Loucy (cell line): Measurements from ENCODE around the gene ARHGEF17.

ENCODE experiments used
- H2AFZ ChIP-seq: fragments of 200-600 bp; sonication (generic); 2 replicates; pipeline ENCODE4 v1.6.0; 2016; ENCODE audit warnings: antibody characterized with exemption, mild to moderate bottlenecking, low read length, moderate library complexity
- H3F3A ChIP-seq: fragments of 200-600 bp; 2 replicates; pipeline ENCODE4 v1.6.0; 2016; ENCODE audit warnings: antibody characterized with exemption, low read depth, mild to moderate bottlenecking
- H3K27me3 ChIP-seq: fragments of 200-600 bp; sonication (generic); 2 replicates; pipeline ENCODE4 v1.6.1; 2014; ENCODE audit warnings: low read length, mild to moderate bottlenecking; ENCODE audit not compliant: insufficient read depth, poor library complexity, severe bottlenecking
- H3K36me3 ChIP-seq: fragments of 200-600 bp; sonication (generic); 2 replicates; pipeline ENCODE4 v1.6.1; 2016; ENCODE audit warnings: low read length; ENCODE audit not compliant: insufficient read depth
- H3K4me1 ChIP-seq: fragments of 200-600 bp; sonication (generic); 2 replicates; pipeline ENCODE4 v1.5.1; 2014; ENCODE audit warnings: low read length, mild to moderate bottlenecking; ENCODE audit not compliant: insufficient read depth, poor library complexity, severe bottlenecking
- H3K4me2 ChIP-seq: fragments of 200-600 bp; sonication (generic); 2 replicates; pipeline ENCODE4 v1.6.0; 2014; ENCODE audit warnings: antibody characterized with exemption, low read length, low read depth, mild to moderate bottlenecking; ENCODE audit not compliant: poor library complexity, severe bottlenecking
- H3K4me3 ChIP-seq: fragments of 200-600 bp; sonication (generic); 2 replicates; pipeline ENCODE4 v1.5.1; 2014; ENCODE audit warnings: low read length, mild to moderate bottlenecking, mixed read lengths; ENCODE audit not compliant: poor library complexity, severe bottlenecking
- H3K79me2 ChIP-seq: fragments of 200-600 bp; sonication (generic); 2 replicates; pipeline ENCODE4 v1.6.1; 2014; ENCODE audit warnings: low read length; ENCODE audit not compliant: insufficient read depth
- H3K9ac ChIP-seq: fragments of 200-600 bp; sonication (generic); 2 replicates; pipeline ENCODE4 v1.6.0; 2014; ENCODE audit warnings: mild to moderate bottlenecking, low read depth, low read length, moderate library complexity; ENCODE audit not compliant: poor library complexity, severe bottlenecking
- H3K9me2 ChIP-seq: fragments of 200-600 bp; sonication (generic); replicated peaks from 2 replicates; pipeline ENCODE4 v1.6.1; 2016; ENCODE audit warnings: low read depth, low read length, mixed read lengths
- H3K9me3 ChIP-seq: fragments of 200-600 bp; sonication (generic); 2 replicates; pipeline ENCODE4 v1.6.1; 2014; ENCODE audit warnings: mild to moderate bottlenecking, antibody characterized with exemption, low read length, low read depth; ENCODE audit not compliant: insufficient read depth
- H4K20me1 ChIP-seq: fragments of 200-600 bp; sonication (generic); 2 replicates; pipeline ENCODE4 v1.6.0; 2014; ENCODE audit warnings: antibody characterized with exemption, low read length, mild to moderate bottlenecking; ENCODE audit not compliant: insufficient read depth, poor library complexity, severe bottlenecking
- EZH2phosphoT487 ChIP-seq: fragments of 200-600 bp; IDR thresholded peaks from 2 replicates; pipeline ENCODE4 v1.6.1; 2018; ENCODE audit warnings: antibody characterized with exemption, mild to moderate bottlenecking, moderate library complexity, borderline replicate concordance
- TF ChIP-seq, protein P1 (sequence below): fragments of 200-600 bp; sonication (generic); conservative IDR thresholded peaks from 2 replicates; pipeline ENCODE4 v1.5.1; 2014; ENCODE audit warnings: mild to moderate bottlenecking, antibody characterized with exemption, low read length

ARHGEF17 gene

DNA sequence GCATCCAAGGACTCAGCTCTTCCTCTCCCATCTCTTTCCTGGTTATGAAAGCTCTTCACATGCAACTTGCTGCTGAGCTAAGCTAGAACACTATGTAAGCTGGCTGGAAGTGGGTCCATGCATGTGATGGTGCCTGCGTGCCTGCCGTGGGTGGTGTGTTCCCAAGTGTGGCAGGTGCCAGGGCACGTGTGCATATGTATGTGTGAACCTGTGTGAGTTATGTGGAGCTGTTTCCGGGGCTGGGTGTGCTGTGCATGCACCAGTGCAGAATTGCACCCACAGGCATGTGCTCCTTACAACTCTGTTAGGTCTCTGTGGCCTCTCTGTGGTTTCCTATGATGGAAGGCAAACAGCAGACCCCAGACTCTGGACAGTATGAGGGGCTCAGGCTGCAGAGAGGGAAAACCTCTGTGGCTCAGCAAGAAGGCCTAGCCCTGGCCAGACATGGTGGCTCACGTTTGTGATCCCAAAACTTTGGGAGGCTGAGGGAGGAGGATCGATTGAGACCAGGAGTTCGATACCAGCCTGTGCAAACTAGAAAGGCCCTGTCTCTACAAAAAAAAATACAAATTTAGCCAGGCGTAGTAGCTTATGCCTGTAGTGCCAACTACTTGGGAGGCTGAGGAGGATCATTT is 40.1 kb upstream of the ARHGEF17 start:
- Histone ChIP-seq H3K27me3 (no peaks in the 10 kb centered on the region), H3K4me2 (no peak overlapping the region), H4K20me1 (no peaks in the 10 kb centered on the region), H3K4me3 (no peak overlapping the region), H3F3A (no peaks in the 10 kb centered on the region), H3K4me1 (peaks cover 9% of the 10 kb centered on the region), H3K79me2 (no peaks in the 10 kb centered on the region), H2AFZ (peak overlapping the region; percentile 20; the same call in 1 of the 2 replicates), H3K9me3 (no peaks in the 10 kb centered on the region), H3K9me2 (no peaks in the 10 kb centered on the region), H3K9ac (no peak overlapping the region), H3K36me3 (no peaks in the 10 kb centered on the region)
- TF ChIP-seq, protein P1, sequence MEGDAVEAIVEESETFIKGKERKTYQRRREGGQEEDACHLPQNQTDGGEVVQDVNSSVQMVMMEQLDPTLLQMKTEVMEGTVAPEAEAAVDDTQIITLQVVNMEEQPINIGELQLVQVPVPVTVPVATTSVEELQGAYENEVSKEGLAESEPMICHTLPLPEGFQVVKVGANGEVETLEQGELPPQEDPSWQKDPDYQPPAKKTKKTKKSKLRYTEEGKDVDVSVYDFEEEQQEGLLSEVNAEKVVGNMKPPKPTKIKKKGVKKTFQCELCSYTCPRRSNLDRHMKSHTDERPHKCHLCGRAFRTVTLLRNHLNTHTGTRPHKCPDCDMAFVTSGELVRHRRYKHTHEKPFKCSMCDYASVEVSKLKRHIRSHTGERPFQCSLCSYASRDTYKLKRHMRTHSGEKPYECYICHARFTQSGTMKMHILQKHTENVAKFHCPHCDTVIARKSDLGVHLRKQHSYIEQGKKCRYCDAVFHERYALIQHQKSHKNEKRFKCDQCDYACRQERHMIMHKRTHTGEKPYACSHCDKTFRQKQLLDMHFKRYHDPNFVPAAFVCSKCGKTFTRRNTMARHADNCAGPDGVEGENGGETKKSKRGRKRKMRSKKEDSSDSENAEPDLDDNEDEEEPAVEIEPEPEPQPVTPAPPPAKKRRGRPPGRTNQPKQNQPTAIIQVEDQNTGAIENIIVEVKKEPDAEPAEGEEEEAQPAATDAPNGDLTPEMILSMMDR, result no peak
- no peak for TF ChIP-seq EZH2phosphoT487

DNA sequence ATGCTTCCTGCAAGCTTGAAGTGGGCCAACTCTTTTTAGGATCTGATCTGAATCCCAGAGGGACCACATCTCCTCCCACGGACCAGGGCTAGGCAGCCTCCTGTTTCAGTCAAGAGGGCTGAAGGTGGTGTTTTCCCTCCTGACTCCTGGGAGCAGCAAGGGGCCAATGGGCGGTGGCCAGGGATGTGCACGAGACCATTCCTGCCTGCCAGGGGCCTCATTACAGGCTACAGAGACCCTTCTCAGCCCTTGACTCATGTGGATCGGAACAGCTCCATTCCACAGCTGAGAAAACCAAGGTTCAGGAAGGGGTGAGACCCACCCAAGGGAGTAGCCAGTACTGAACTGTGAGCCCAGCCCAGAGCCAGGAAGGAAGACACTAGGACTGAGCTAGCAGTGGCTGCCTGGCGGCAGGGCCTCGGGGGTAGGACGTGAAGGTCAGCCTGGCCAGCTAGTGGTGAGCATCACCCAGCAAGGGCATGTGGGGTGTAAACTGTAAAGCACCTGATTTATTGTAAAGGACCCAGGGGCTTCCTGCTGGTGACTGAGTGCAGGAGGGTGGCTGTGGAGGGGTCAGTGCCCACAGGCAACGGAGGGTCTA is 39.3 kb upstream of the ARHGEF17 start:
- Histone ChIP-seq H3K9me2 (no peaks in the 10 kb centered on the region), H2AFZ (no peak overlapping the region), H3K36me3 (no peaks in the 10 kb centered on the region), H3K79me2 (no peaks in the 10 kb centered on the region), H3K9me3 (no peaks in the 10 kb centered on the region), H3F3A (no peaks in the 10 kb centered on the region), H3K4me2 (no peak overlapping the region), H3K9ac (no peak overlapping the region), H3K4me1 (peaks cover 9% of the 10 kb centered on the region), H3K4me3 (no peak overlapping the region), H3K27me3 (no peaks in the 10 kb centered on the region), H4K20me1 (no peaks in the 10 kb centered on the region)
- TF ChIP-seq, protein P1, result no peak
- TF ChIP-seq EZH2phosphoT487, result no peak

DNA sequence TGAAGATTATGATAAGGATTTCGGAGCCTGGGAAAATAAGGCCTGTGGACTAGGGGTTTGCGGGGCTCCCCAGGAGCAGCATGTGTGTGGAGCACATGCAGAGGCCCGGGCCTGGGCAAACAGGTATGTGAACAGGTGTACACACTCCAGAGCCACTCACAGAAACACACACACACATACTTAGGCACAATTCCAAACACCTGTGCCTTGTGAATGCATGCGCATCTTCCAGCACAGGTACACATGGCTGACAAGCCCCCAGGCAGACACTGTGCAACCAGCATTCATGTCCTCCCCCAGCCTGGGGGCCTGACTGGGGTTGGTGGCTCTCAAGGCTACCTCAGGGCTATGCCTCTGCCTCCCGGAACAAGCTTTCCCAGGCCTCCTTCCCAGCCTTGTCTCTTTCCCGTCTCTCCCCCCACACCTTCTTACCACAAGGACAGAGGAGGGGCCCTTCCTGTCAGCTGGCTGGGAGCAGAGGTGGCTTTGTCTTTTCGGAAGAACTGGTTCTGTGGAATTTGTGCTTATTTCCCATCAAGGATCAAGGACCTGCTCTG is 38.5 kb upstream of the ARHGEF17 start:
- Histone ChIP-seq H3K9me2 (no peaks in the 10 kb centered on the region), H3K4me3 (no peak overlapping the region), H3K4me2 (no peak overlapping the region), H3K79me2 (no peaks in the 10 kb centered on the region), H2AFZ (no peak overlapping the region), H3K36me3 (no peaks in the 10 kb centered on the region), H3K9ac (no peak overlapping the region), H3K9me3 (no peaks in the 10 kb centered on the region), H4K20me1 (no peaks in the 10 kb centered on the region), H3K27me3 (no peaks in the 10 kb centered on the region), H3F3A (no peaks in the 10 kb centered on the region), H3K4me1 (peaks cover 9% of the 10 kb centered on the region)
- no peak for TF ChIP-seq EZH2phosphoT487
- TF ChIP-seq, protein P1, result no peak
